ENCODE data around the gene CAPN13. TPM values are rescaled to one million over a fixed set of nuclear protein-coding genes. Genes with fewer than 3 reads are reported as not detected.

Gene CAPN13
- total and polyA plus RNA-seq, 7 donors = 0.06 to 0.14 TPM; not detected in 5

- 86 to 91% (median 87%) methylated on average over 12 of the region's 12 CpGs for WGBS, 3 donors
- ATAC-seq = no peak
- no peak for DNase-seq
- no peak overlapping the region for H3K27ac ChIP-seq
- intact Hi-C loops (cut with DNase I) = no loop called here
- H3K27me3 ChIP-seq (ENCODE audit: insufficient read depth in 3 of 3, low read length in 2 of 3) = no peaks in the 10 kb centered on the region
- no peaks in the 10 kb centered on the region for H3K4me1 ChIP-seq
- no peak for TF ChIP-seq CTCF (IDR thresholded peaks at IDR 0.05)
- H3K9me3 ChIP-seq = no peaks in the 10 kb centered on the region
- H3K4me3 ChIP-seq = no peak overlapping the region
- no peaks in the 10 kb centered on the region for H3K36me3 ChIP-seq (ENCODE audit: insufficient read depth in 1 of 2, low read depth in 1 of 2)
Observed at GRCh38 chr2:30764021-30764800, 43.0 kb downstream of the CAPN13 start.

- intact Hi-C loops (cut with DNase I) = no loop called here
- H3K4me3 ChIP-seq = no peak overlapping the region
- H3K36me3 ChIP-seq (ENCODE audit: insufficient read depth in 1 of 2, low read depth in 1 of 2) = no peaks in the 10 kb centered on the region
- H3K27me3 ChIP-seq (ENCODE audit: insufficient read depth in 3 of 3, low read length in 2 of 3) = no peaks in the 10 kb centered on the region
- 67 to 72% (median 67%) methylated on average over 3 of the region's 3 CpGs for WGBS, 3 donors
- H3K4me1 ChIP-seq = no peaks in the 10 kb centered on the region
- no peak for TF ChIP-seq CTCF (IDR thresholded peaks at IDR 0.05)
- ATAC-seq (no peak), DNase-seq (no peak)
- no peaks in the 10 kb centered on the region for H3K9me3 ChIP-seq
- no peak overlapping the region for H3K27ac ChIP-seq
Observed at GRCh38 chr2:30763151-30763660, 44.0 kb downstream of the CAPN13 start.

GRCh38 chr2:30761226-30761625 lies 46.0 kb downstream of the CAPN13 start:
- no peak for TF ChIP-seq CTCF (IDR thresholded peaks at IDR 0.05)
- H3K4me1 ChIP-seq = no peaks in the 10 kb centered on the region
- ATAC-seq (no peak), DNase-seq (no peak)
- WGBS, 3 donors = 71 to 81% (median 79%) methylated on average over 8 of the region's 8 CpGs
- peaks cover 0 to 3% (median 0%) of the 10 kb centered on the region in 3 donors for H3K27me3 ChIP-seq (ENCODE audit: insufficient read depth in 3 of 3, low read length in 2 of 3)
- intact Hi-C loops (cut with DNase I) = no loop called here
- no peaks in the 10 kb centered on the region for H3K36me3 ChIP-seq (ENCODE audit: insufficient read depth in 1 of 2, low read depth in 1 of 2)
- H3K9me3 ChIP-seq = no peaks in the 10 kb centered on the region
- H3K27ac ChIP-seq = no peak overlapping the region
- H3K4me3 ChIP-seq = no peak overlapping the region

- Histone ChIP-seq H3K27ac (no peak overlapping the region), H3K4me1 (no peaks in the 10 kb centered on the region), H3K36me3 (ENCODE audit: insufficient read depth in 1 of 2, low read depth in 1 of 2) (no peaks in the 10 kb centered on the region), H3K27me3 (ENCODE audit: insufficient read depth in 3 of 3, low read length in 2 of 3) (peaks cover 0 to 6% (median 3%) of the 10 kb centered on the region in 3 donors), H3K9me3 (no peaks in the 10 kb centered on the region), H3K4me3 (no peak overlapping the region)
- DNase-seq (no peak), ATAC-seq (no peak)
- no peak for TF ChIP-seq CTCF (IDR thresholded peaks at IDR 0.05)
- 83 to 88% (median 85%) methylated on average over 14 of the region's 14 CpGs for WGBS, 3 donors
- intact Hi-C loops (cut with DNase I) = no loop called here
Observed at GRCh38 chr2:30759481-30759880, 47.8 kb downstream of the CAPN13 start.
